GM19043 (cell line): ENCODE results near the gene TAF5L.
A peak's percentile ranks its signal among the peaks of the same experiment; 100 is the strongest.
"Not testable (repeated sequence)": the region's sequence is repeated elsewhere in the genome, so short reads cannot be mapped to it uniquely, and the experiment has no call there.

ENCODE experiments used
- ATAC-seq: cut with Tn5 transposase; IDR thresholded peaks from one replicate; pipeline ENCODE4 v1.9.1; 2021; ENCODE audit warnings: low read depth; ENCODE audit not compliant: unreplicated experiment

Gene TAF5L

DNA sequence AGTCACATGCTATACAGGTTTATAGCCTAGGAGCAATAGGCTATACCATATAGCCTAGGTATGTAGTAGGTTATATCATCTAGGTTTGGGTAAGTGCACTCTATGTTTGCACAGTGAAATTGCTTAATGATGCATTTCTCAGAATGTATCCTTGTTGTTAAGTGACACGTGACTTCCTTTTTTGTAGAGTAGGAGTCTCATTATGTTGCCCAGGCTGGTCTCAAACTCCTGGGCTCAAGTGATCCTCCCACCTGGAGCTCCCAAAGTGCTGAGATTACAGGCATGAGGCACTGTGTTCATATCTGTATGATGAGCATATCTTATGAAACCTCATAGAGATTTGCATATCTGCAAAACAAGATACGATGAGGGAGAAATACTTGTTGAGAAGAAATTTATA is 53.6 kb downstream of the TAF5L start:
- no peak for ATAC-seq

DNA sequence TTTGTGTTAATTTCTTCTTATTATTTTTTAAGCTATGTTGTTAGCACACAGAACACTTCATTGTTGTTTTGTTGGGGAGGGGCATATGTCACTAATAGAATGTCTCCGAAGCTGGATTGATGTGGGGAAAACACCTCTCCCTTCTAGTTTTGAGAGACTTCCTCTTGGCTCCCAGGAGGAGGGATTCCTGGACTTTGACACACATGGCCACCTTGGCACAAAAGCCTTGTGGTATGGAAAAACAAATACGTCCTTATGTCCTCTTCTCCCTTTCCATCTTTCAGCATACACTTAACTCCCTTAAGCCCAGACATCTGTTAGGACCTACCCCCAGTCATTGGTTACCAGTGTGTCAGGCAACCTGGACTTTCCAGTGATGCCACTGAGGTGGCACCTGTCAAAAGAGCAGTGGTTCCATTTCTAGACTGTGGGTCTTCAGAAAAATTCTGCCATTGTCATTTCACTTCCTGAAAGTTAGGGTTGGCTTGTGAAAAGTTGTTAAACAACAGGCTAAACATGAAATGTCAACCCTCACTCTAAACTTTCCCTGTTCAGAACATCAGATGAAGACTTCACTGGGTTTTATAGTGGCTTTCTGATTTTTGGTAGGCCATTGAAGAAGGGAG is 54.9 kb downstream of the TAF5L start:
- no peak for ATAC-seq

DNA sequence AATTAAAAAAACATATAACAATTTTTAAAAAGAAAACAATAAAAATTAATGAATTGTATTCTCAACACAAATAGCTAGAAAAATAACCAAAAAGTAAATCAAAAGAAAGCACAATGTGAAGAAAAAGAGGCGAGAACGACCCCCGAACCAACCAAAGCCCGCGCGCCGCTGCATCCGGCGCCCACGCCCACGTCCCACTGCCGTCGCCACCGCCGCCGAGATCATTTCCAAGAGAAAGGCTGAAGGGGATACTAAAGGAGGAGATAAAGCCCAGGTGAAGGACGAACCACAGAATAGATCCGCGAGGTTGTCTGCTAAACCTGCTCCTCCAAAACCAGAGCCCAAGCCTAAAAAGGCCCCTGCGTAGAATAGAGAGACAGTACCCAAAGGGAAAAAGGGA is 55.6 kb downstream of the TAF5L start:
- no peak for ATAC-seq

DNA sequence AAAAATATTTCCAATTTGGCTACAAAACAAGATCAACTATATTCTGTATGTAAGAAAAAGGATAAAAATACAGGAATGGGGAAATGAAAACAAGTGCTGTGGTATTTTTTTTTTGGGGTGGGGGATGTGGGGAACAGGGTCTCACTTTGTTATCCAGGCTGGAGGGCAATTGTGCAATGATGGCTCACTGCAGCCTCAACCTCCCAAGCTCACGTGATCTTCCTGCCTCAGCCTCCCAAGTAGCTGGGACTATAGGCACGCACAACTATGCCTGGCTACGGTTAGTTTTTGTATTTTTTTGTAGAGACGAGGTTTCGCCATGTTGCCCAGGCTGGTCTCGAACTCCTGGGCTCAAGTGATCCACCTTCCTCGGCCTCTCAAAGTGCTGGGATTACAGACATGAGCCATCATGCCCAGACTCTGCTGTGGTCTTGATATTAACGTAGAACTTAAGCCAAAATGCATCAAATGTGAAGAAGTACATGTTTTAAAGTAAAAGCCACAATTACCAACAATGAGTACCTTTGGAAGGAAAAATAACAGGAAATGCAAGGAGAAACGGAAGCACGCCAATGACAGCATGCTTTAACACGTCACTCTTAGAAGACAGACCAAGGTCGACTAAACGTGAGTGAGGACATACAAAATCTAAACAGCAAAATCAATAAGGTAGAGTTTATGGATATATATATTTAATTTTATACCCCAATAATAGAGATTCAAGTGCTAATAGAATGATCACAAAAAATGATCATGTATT is 58.6 kb downstream of the TAF5L start:
- no peak for ATAC-seq

DNA sequence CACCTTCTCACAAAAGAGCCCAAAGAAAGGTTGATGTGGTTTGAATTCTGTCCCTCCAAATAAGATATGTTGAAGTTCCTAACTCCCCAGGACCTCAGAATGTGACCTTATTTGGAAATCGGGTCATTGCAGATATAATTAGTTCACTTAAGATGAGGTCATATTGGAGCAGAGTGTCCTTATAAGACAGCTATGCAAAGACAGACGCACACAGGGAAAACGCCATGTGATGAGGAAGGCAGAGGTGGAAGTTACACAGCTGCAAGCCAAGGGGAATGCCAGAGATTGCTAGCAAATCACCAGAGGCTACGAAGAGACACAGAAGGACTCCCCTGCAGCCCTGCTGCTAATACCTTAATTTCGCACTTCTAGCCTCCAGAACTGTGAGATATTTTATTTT is 62.2 kb downstream of the TAF5L start:
- no peak for ATAC-seq

DNA sequence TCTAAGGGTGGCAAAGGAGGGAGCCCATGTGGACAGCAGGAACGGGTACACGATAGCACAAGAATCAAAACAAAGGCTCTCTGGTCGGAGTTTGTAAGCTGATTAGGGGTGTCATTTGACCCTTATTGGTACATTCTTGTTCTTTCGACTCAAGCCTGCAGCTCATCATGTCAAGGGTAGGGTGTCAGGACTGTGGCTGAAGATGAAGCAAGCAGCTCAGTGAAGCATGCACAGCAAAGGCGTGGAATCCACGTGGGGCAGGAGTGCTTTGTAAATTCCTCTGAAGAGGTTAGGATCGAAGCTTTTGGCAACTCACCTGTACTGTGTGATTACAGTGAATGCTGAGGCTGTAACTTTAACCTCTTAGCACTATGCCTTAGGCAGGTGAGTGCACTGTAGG is 62.7 kb downstream of the TAF5L start:
- ATAC-seq = no peak

DNA sequence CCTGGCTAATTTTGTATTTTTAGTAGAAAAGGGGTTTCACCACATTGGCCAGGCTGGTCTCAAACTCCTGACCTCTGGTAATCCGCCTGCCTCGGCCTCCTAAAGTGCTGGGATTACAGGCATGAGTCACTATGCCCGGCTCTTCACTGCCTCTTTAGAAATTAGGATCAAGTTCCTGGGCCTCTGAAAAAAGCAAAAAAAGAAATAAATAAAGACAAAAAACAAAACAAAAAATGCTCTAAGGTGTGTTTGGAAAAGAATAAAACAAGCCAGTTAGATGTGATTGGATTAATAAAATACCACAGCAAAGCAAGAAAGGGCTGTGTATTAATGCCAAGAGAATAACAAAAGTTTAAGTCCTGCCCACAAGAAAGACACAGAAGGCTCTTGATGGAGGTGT is 63.2 kb downstream of the TAF5L start:
- ATAC-seq = no peak

DNA sequence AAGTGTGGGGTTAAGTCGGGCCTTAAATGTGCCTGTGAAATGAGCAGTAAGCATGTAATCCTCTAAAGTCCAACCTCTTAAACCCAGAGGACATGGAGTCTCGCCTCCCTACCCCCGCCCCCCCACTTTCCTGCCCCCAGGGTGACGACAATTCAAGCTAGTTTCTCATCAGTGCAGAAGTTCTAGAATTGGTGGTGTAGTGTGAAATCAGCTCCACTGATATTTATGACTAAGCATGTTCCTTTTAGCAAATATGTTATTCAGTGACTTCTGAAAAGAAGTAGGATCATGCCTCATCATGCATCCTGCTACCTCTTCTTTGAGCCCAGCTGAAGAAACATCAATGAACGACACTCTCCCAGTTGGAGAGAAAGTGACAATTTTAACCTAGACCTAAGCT is 64.8 kb downstream of the TAF5L start:
- no peak for ATAC-seq

DNA sequence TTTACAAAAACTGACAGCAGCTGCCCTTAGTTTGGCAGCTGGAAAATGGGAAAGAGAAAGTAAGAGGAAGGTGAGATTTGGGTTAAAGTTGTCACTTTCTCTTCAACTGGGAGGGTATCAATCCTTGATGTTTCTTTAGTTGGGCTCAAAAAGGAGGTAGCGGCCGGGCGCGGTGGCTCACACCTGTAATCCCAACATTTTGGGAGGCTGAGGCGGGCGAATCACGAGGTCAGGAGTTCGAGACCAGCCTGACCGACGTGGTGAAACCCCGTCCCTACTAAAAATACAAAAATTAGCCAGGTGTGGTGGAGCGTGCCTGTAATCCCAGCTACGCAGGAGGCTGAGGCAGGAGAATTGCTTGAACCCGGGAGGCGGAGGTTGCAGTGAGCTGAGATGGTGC is 65.8 kb downstream of the TAF5L start:
- ATAC-seq = not testable (repeated sequence)

DNA sequence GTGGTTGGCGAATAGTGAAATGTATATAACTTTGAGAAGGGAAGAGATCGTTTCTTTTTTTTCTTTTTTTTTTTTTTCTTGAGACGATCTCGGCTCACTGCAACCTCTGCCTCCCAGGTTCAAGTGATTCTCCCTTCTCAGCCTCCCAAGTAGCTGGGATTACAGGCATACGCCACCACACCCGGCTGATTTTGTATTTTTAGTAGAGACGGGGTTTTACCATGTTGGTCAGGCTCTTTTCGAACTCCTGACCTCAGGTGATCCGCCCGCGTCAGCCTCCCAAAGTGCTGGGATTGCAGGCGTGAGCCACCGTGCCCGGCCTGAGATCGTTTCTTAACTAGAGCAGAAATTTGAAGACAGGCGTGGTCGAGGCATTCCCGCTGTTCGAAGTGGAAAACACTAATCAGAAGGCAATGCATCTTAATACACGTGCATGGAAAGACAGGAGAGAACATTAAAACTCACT is 66.6 kb downstream of the TAF5L start:
- ATAC-seq = not testable (repeated sequence)

DNA sequence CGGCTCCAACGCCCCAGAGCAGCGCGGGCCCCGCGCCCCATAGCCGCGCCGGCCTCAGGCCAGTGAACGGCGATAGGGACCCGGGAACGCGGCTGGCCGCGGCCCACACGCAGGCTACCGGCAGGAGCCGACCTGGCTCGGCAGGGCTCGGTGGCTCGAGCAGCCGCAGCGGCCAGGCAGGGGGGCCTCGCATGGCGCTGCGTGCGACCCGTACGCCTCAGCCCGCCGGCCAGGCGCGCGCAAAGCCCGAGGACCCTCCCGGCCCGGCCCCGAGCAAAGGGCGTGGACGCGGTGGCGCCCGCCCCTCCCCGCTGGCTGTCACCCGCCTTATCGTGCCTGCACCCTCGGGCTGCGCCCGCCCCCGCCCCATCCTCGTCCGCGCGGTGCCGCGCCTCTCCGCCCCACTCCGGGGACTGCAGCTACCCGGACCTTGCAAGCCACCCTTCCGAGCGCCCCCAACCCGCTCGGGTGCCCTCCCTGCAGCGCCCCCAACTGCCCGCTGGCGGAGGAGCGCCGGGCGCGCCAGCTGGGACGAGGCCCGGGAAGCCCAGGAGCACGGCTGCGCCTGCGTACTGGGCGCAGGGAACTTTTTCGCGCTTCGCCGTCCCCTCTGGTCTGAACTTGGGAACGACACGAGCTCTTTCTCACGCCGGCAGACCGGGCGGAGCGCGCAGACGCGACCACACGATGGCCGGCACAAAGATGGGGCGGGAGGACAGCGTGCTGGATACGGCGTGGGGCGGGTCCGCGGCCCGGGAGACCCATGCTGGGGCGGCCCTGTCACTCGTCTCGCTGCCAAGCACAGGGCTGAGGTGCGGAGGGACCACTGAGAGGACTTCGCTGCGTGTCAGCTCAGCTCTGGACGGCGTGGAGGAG is 67.2 kb downstream of the TAF5L start, which contains the start of gene ABCB10:
ABCB10 (minus strand) TSS at position 248 of the 876 bp plus-strand sequence; CDS start at position 193, 55 bp downstream.
- ATAC-seq = peak; percentile 73

DNA sequence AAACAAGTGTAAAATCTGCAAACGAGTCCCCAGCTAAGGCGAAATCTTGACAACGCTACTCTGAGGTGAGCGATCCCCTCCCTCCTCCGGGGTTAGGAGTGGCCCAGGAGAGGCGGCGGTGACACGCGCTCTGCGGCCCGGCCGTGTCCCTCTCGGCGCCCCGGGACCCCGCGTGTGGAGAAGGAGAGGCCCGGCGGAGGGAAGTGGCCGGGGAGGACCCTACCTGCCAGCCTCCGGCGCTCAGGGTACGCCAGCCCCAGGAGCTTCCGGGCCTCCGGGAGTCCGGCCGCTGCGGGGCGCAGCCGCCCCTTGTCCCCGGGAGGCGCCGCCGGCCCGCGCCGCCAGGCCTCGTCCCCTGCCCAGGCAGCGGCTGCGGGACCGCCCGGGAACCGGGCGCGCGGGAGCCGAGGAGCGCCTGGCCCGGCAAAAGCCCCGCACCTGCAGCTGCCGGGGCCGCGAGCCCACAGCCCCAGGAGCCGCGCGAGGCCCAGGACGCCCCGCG is 68.0 kb downstream of the TAF5L start:
- peak; percentile 30 for ATAC-seq

DNA sequence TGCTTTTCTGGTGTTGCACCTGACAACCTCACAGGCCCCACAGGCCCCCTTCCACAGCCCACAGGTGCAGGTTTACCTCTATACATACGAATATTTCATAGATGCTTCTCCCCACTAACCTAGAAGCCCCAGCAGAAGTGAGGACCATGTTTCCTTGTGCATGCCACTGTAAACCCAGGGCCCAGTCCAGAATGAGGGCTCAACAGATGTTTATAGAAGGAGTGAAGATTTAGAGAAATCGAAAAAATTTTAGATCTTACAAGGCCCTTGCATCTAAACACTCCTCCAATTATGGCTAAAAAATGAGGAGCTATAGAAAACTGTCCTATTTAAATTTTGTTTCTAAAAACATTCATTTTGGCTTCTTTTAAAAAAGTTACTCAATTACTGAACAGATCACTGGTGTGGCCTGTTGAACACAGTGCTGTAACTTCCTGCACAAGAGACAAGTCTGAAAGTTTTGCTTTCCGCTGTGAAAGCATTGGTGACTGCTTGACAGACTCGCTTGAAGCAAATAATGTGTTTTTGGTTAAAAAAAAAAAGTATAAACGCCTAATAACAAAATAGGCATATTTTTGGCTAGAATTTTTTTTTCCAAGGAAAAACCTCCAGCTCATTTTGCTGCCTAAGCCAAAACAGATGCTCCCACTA is 68.6 kb downstream of the TAF5L start:
- no peak for ATAC-seq

DNA sequence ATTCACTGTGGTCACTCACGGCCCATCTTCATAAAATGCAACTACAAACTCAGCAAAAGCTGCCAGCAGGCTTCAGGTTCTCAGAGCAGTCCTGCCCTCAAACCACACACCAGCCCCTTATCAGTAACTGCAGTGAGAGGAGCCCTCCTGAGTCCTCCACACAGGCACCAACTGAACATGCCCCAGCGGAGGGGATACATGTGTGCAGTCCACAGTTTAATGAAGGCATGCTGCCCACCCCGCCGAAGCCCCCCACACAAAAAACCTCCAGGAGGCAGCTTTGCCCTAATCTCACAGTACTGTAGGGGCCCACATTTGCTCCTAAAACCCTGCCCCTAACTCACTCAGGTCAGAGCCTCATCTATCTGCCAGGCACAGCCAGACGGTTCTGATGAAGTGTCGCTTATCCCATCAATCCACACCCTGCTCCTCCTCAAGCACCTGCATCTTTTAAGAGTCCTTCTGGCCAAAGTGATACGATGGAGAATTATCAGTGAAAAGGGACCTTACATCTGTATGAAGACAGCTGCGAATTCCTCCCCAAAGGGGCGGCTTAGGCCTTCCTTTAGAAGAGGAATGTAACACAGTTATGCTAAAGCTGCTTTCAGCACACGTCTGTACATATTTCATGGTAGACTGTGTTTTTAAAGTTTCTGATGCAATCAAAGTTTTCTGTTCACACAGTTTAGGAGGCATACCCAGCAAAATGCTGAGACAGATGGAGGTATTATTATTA is 70.9 kb downstream of the TAF5L start:
- ATAC-seq = no peak

DNA sequence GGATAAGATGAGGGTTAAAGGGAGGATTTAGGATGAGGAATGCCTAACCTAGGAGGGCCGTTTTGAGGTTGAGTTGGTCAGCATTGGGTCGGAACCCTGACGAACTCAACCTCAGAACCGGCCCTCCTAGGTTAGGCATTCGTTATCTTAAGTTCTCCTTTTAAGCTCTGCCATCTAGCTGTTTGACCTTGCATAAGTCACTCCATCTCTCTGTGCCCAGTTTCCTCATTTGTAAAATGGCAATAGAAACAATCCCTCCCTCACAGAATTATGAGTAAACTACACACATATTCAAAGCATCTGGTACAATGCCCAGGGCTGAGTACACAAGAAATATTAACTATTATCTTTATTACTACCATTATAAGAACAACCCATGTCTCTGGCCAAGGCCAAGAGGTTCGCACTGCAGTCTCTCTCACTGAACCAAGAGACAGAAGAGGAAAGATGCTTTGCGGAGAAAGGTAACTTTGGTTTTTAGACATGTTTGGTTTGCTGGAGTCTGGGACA is 72.2 kb downstream of the TAF5L start:
- ATAC-seq = no peak

DNA sequence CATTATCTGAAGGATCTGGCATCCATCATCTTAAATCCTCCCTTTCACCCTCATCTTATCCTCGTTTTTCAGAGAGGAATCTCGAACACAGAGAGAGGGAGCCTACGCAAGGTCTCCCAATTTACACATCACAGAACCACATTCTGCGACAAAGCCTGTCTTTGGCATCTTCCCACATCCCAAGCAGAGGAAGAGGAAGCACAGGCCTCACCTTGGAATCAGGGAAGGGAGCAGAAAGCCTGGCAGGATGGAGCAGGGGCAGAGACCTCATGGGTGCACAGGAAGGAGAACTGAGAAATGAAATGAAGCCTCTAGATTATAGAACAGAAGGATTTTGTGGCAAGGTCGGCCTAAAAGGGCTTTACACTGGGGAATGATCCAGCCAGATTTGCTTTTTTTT is 73.2 kb downstream of the TAF5L start:
- ATAC-seq = no peak

DNA sequence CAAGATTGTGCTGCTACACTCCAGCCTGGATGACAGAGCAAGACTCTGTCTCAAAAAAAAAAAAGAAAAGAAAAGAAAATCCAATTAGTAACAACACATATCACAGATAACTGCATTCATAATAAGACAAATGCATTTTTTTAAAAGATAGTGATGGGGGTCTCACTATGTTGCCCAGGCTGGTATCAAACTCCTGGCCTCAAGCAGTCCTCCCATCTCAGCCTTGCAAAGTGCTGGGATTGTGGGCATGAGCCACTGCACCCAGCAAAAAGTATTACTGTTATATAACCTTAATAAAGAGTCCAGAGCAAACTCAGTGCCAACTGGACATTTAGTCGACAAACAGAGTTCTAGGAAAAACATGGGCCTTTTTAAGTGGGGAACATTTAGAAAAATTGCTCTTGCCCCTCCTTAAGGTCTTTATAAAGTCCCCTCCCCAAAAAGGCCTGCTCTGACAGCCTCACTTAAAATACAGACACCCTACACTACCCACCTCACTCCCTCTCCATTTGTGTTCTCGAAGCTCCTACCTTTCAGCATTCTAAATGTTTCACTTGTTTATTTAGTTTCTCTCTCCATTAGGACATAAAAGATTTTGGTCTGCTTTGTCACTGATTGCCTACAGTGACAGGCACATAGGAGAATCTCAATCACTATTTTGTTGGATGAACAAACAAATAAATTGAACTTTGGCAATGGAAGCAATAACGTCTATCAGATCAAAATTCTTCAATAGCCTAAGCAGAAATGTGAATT is 74.9 kb downstream of the TAF5L start:
- ATAC-seq = no peak

DNA sequence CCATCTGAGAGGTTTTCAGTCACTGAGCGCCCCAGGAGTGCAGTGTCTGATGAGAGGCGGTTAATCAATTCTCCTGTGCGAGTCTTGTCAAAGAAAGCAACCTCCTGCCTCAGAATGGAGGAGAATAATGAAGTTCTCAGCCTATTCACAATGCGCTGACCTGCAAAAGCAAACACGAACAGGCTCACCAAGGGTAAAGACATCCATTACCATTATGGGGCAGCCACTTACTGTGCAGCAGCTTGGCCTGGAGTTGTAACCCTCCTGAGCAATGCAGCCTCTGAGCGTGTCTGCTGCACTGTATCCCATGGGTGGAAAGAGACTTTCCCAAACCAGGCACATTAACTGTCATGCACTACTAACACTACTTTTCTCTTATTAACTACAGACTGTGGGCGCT is 78.4 kb downstream of the TAF5L start:
- no peak for ATAC-seq

DNA sequence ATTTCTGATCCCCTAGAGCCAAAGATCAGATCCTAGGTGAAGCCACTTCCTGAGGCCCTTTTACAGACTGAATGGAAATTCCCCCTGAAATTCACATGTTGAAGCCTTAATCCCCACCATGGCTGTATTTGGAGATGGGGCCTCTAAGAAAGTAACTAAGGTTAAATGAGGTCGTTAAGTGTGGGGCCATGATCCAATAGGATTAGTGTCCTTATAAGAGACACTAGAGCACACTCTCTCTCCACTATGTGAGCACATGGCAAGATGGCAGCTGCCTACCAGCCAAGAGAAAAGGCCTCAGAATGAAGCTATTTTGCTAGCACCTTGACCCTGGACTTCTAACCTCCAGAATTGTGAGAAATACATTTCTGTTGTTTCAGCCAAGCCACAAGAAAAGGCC is 81.3 kb downstream of the TAF5L start:
- ATAC-seq = no peak
